Neutrophil (primary cell): Measurements from ENCODE around the gene SEL1L2.

ENCODE experiments used
- H3K27ac ChIP-seq: fragments of 200-600 bp; sonication (generic); 2 replicates; pipeline ENCODE4 v1.5.1; 2016; ENCODE audit warnings: mild to moderate bottlenecking, moderate library complexity
- H3K27me3 ChIP-seq: fragments of 200-600 bp; sonication (generic); 2 replicates; pipeline ENCODE4 v1.6.0; 2016; ENCODE audit warnings: mild to moderate bottlenecking
- H3K36me3 ChIP-seq: fragments of 200-600 bp; sonication (generic); 2 replicates; pipeline ENCODE4 v1.5.1; 2017
- H3K4me1 ChIP-seq, 2 experiments: fragments of 200-600 bp in 1 of 2; sonication (generic) in 1 of 2; 1 replicate in 1 of 2; 2 replicates in 1 of 2; pipeline versions ENCODE4 v1.5.1 to v1.6.1; 2013 to 2016; ENCODE audit warnings: low read depth in 1 of 2, low read length in 1 of 2, mild to moderate bottlenecking in 1 of 2, moderate library complexity in 1 of 2; ENCODE audit not compliant: control insufficient read depth in 1 of 2, insufficient read depth in 1 of 2
- H3K4me3 ChIP-seq, 2 experiments: fragments of 200-600 bp in 1 of 2; sonication (generic) in 1 of 2; 1 replicate in 1 of 2; 2 replicates in 1 of 2; pipeline ENCODE4 v1.5.1; 2013 to 2016; ENCODE audit warnings: low read depth in 1 of 2, low read length in 1 of 2, mild to moderate bottlenecking in 1 of 2, moderate library complexity in 1 of 2
- H3K9me3 ChIP-seq: fragments of 200-600 bp; sonication (generic); 2 replicates; pipeline ENCODE4 v1.5.1; 2016
- TF ChIP-seq, protein P1 (sequence below): fragments of 200-600 bp; sonication (generic); IDR thresholded peaks from 2 replicates; pipeline ENCODE4 v1.5.1; 2016; ENCODE audit warnings: antibody characterized with exemption

Gene SEL1L2

DNA sequence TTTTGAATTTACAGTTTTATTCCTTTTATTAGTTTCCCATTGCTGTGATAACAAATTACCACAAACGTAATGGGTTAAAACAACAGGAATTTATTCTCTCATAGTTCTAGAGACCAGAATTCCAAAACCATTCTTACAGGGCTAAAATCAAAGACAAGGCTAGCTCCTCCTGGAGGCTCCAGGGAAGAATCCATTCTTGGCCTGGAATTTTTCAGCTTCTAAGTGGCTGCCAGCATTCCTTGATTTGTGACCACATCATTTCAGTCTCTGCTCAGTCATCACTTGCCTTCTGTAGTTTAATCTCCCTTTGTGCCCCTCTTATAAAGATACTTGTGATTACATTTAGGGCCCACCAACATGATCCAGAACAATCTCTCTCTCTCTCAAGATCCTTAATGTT lies 897 bp upstream of the SEL1L2 start:
- H3K27ac ChIP-seq = no peak overlapping the region
- peaks cover 4 to 15% of the 10 kb centered on the region in 2 experiments for H3K4me1 ChIP-seq
- peaks cover 47% of the 10 kb centered on the region for H3K27me3 ChIP-seq
- H3K9me3 ChIP-seq = peaks cover 6% of the 10 kb centered on the region
- TF ChIP-seq, protein P1, sequence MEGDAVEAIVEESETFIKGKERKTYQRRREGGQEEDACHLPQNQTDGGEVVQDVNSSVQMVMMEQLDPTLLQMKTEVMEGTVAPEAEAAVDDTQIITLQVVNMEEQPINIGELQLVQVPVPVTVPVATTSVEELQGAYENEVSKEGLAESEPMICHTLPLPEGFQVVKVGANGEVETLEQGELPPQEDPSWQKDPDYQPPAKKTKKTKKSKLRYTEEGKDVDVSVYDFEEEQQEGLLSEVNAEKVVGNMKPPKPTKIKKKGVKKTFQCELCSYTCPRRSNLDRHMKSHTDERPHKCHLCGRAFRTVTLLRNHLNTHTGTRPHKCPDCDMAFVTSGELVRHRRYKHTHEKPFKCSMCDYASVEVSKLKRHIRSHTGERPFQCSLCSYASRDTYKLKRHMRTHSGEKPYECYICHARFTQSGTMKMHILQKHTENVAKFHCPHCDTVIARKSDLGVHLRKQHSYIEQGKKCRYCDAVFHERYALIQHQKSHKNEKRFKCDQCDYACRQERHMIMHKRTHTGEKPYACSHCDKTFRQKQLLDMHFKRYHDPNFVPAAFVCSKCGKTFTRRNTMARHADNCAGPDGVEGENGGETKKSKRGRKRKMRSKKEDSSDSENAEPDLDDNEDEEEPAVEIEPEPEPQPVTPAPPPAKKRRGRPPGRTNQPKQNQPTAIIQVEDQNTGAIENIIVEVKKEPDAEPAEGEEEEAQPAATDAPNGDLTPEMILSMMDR = no peak
- no peak overlapping the region for H3K4me3 ChIP-seq
- no peaks in the 10 kb centered on the region for H3K36me3 ChIP-seq

DNA sequence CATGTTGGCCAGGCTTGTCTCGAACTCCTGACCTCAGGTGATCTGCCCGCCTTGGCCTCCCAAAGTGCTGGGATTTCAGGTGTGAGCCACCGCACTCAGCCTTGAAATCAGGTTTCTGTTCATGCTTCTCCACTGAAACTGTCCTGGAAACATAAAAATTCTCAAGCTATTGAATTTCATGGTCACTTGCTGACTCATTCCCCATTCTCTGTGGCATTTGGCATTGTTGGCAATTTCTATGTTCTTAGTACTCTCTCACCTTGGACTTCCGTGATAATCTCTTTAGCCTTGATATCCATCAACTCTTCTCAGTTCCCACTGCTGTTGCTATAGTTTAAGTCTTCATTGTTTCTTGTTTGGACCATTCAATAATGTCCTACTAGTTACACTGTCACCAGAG lies 6.2 kb downstream of the SEL1L2 start:
- H3K27me3 ChIP-seq = no peaks in the 10 kb centered on the region
- H3K36me3 ChIP-seq = no peaks in the 10 kb centered on the region
- TF ChIP-seq, protein P1 = no peak
- H3K4me3 ChIP-seq = no peak overlapping the region
- H3K27ac ChIP-seq = no peak overlapping the region
- no peaks in the 10 kb centered on the region for H3K9me3 ChIP-seq
- no peaks in the 10 kb centered on the region for H3K4me1 ChIP-seq

DNA sequence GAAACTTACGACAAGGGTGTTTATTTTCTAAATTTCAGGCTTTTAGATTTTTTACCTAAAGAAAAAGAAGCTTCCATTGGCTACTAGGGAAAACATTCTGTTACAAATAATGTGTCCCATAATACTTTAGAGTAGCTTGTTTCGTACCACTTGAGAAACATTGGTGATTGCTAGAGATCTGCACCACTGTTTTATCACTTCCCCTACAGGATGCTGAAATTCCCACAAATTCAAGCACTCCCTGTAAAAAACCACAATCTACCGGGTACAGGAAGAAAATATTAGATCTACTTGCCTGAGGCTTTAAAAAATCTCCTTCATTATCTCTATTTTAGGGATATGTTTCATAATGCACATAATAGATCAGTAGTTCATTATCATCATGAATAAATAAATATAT lies 29.9 kb downstream of the SEL1L2 start:
- Histone ChIP-seq H3K4me3 (no peak overlapping the region), H3K27ac (no peak overlapping the region), H3K27me3 (no peaks in the 10 kb centered on the region), H3K4me1 (no peaks in the 10 kb centered on the region), H3K9me3 (no peaks in the 10 kb centered on the region), H3K36me3 (no peaks in the 10 kb centered on the region)
- TF ChIP-seq, protein P1 = no peak

DNA sequence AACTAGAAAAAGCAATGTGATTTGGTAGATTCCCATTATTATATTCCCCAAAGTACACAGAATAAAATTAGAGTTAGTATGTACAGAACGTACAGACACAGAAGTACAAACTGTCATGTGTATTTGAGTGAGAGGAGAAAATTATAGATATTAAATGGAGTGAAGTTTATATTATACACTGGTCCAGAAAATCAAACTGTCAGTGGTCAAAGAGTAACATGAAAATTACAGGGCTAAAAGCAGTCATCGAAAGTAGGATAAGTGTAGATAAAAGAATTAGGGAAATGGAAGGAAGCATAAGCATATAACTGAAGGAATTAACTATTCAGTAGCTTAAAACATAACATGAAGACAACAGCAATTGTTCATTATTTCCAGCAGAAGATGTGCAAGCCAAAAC lies 30.3 kb downstream of the SEL1L2 start:
- no peaks in the 10 kb centered on the region for H3K4me1 ChIP-seq
- TF ChIP-seq, protein P1 = no peak
- no peak overlapping the region for H3K27ac ChIP-seq
- H3K4me3 ChIP-seq = no peak overlapping the region
- no peaks in the 10 kb centered on the region for H3K36me3 ChIP-seq
- H3K9me3 ChIP-seq = no peaks in the 10 kb centered on the region
- no peaks in the 10 kb centered on the region for H3K27me3 ChIP-seq

DNA sequence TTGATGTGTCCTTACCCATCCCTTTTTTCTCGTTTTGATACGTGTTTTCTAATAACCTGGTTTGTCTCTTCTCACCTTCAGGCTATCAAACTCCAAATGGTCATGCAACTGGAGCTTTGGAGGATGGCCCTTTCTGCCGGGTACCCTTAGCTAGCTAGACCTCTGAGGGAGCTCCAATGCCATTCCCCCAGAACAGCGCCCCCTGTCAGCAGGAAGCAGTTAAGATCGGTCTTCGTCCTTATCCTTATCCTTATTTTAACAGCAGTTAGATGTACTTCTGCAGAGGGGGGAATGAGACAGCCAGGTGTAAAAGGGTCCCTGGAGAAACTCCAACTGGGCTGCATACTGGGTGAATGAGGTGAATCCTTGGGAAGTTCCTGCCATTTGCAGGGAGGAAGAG lies 37.2 kb downstream of the SEL1L2 start:
- Histone ChIP-seq H3K4me3 (no peak overlapping the region), H3K36me3 (no peaks in the 10 kb centered on the region), H3K4me1 (no peaks in the 10 kb centered on the region), H3K27me3 (no peaks in the 10 kb centered on the region), H3K9me3 (no peaks in the 10 kb centered on the region), H3K27ac (no peak overlapping the region)
- TF ChIP-seq, protein P1 = no peak

DNA sequence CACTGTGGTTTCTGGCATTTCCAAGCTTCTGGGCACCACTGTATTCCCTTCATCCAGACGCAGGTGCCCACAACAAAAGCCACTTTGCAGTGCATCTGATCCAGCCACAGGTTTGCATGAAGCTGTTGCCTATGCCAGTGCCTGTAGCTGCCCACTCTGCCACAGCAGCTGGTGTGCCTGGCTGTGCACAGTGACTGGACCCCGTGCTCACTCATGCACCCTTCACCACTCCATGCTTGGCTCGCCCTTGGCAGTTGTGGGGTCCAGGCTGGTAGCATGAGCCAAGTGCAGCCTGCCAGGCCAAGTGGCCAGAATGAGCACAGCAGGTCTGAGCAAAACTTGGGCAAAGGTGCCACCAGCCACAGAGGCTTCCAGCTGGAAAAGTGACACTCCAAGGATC lies 42.7 kb downstream of the SEL1L2 start:
- Histone ChIP-seq H3K27ac (no peak overlapping the region), H3K4me3 (no peak overlapping the region), H3K36me3 (no peaks in the 10 kb centered on the region), H3K4me1 (no peaks in the 10 kb centered on the region), H3K27me3 (peaks cover 3% of the 10 kb centered on the region), H3K9me3 (no peaks in the 10 kb centered on the region)
- TF ChIP-seq, protein P1 = no peak
